ENCODE results near the gene TLL2.

DNA sequence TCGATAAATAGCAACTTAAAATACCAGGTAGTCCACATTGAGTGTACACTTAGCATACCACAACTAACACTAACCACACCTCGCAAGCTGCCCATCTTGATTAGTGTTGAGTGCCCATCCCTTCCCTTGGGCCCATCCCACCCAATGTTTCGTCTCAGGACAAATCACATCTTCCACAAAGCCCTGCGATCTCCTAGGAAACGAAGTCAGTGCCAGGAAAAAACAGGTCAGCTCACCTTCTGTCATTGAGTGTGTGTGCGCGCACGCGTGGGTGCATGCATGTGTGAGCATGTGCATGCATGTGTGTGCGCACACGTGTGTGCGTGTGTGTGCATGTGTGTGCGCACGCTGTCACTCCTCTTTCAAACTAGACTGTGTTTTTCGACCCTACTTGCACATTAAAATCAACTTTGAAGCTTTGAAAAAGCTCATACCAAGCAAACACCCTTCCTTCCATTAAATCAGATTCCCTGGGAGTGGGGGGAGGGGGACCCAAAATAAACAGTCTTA, 106.1 kb downstream of the TLL2 start:
- TF ChIP-seq POLR2A (IDR thresholded peaks at IDR 0.05; ENCODE audit: low read depth, low read length) (no peak), RFX5 (IDR thresholded peaks at IDR 0.05; ENCODE audit: low read depth, low read length) (no peak), MXI1 (IDR thresholded peaks at IDR 0.05; ENCODE audit: borderline replicate concordance, low read depth, low read length) (no peak)
- TF ChIP-seq, protein P1, sequence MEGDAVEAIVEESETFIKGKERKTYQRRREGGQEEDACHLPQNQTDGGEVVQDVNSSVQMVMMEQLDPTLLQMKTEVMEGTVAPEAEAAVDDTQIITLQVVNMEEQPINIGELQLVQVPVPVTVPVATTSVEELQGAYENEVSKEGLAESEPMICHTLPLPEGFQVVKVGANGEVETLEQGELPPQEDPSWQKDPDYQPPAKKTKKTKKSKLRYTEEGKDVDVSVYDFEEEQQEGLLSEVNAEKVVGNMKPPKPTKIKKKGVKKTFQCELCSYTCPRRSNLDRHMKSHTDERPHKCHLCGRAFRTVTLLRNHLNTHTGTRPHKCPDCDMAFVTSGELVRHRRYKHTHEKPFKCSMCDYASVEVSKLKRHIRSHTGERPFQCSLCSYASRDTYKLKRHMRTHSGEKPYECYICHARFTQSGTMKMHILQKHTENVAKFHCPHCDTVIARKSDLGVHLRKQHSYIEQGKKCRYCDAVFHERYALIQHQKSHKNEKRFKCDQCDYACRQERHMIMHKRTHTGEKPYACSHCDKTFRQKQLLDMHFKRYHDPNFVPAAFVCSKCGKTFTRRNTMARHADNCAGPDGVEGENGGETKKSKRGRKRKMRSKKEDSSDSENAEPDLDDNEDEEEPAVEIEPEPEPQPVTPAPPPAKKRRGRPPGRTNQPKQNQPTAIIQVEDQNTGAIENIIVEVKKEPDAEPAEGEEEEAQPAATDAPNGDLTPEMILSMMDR (conservative IDR thresholded peaks at IDR 0.05; ENCODE audit: low read depth, low read length), result no peak
